Spleen (tissue), 11 donors: ENCODE results near the gene ZNF37A. TPM values are rescaled to one million over a fixed set of nuclear protein-coding genes. Genes with fewer than 3 reads are reported as not detected.
"Not testable (repeated sequence)": the region's sequence is repeated elsewhere in the genome, so short reads cannot be mapped to it uniquely, and the experiment has no call there.

Experiments
- DNase-seq: peaks from one replicate; pipeline ENCODE4 v3.0.0-alpha.2; 2020
- H3K27ac ChIP-seq, 8 donors: fragments of 200-600 bp; sonication (generic) in 7 of 8; 1 replicate in 4 of 8; 2 replicates in 4 of 8; pipeline versions ENCODE4 v1.5.0 to v1.8.0; 2016 to 2021; ENCODE audit warnings: inconsistent platforms in 4 of 8, mild to moderate bottlenecking in 4 of 8, moderate library complexity in 1 of 8
- H3K27me3 ChIP-seq, 7 donors: fragments of 200-600 bp; sonication (generic) in 6 of 7; replicated peaks in 1 of 7; 1 replicate in 4 of 7; 2 replicates in 3 of 7; pipeline versions ENCODE4 v1.5.0 to v1.8.0; 2016 to 2021; ENCODE audit warnings: inconsistent platforms in 3 of 7, mild to moderate bottlenecking in 1 of 7
- H3K36me3 ChIP-seq, 6 donors: fragments of 200-600 bp; sonication (generic) in 5 of 6; 1 replicate in 4 of 6; 2 replicates in 2 of 6; pipeline versions ENCODE4 v1.5.0 to v1.8.0; 2016 to 2021; ENCODE audit warnings: inconsistent platforms in 2 of 6
- H3K4me1 ChIP-seq, 6 donors: fragments of 200-600 bp; sonication (generic) in 5 of 6; 1 replicate in 3 of 6; 2 replicates in 3 of 6; pipeline versions ENCODE4 v1.5.0 to v1.8.0; 2016 to 2021; ENCODE audit warnings: inconsistent platforms in 3 of 6
- H3K4me3 ChIP-seq, 8 donors: fragments of 200-600 bp; sonication (generic) in 7 of 8; 1 replicate in 4 of 8; 2 replicates in 4 of 8; pipeline versions ENCODE4 v1.5.0 to v1.8.0; 2016 to 2021; ENCODE audit warnings: inconsistent platforms in 4 of 8, mild to moderate bottlenecking in 4 of 8, moderate library complexity in 2 of 8
- H3K9me3 ChIP-seq, 8 donors: fragments of 200-600 bp; sonication (generic) in 7 of 8; 1 replicate in 4 of 8; 2 replicates in 4 of 8; pipeline versions ENCODE4 v1.5.0 to v1.8.0; 2016 to 2021; ENCODE audit warnings: inconsistent platforms in 4 of 8
- CTCF ChIP-seq, 11 experiments: fragments of 200-600 bp in 7 of 11; fragments of 450-650 bp in 4 of 11; sonication (generic) in 4 of 11; IDR thresholded peaks in 8 of 11; conservative IDR thresholded peaks in 3 of 11; 1 replicate in 7 of 11; 2 replicates in 4 of 11; pipeline versions ENCODE4 v1.4.0 to v1.8.0; 2016 to 2021; ENCODE audit warnings: antibody characterized with exemption in 11 of 11, inconsistent platforms in 4 of 11, mild to moderate bottlenecking in 1 of 11
- POLR2A ChIP-seq, 3 donors: fragments of 450-650 bp; IDR thresholded peaks; one replicate each; pipeline ENCODE4 v1.5.1; 2017; ENCODE audit warnings: antibody characterized with exemption in 3 of 3, mild to moderate bottlenecking in 1 of 3
- POLR2AphosphoS5 ChIP-seq, 3 donors: sonication (generic); formaldehyde crosslinking; IDR thresholded peaks; one replicate each; pipeline ENCODE4 v1.5.1; 2017; ENCODE audit warnings: antibody characterized with exemption in 3 of 3
- WGBS, 5 donors: extraction: QIAGEN DNeasy Blood & Tissue Kit in 3 of 5; methylation state at CpG; one replicate each; pipeline versions ENCODE4 v1.1.5 to v1.1.7; 2013 to 2018; 5-methylcytosine and 5-hydroxymethylcytosine counted together
- intact Hi-C: fragments of 100-400 bp; cut with DNase I; formaldehyde crosslinking; loops from one replicate; pipeline ENCODE4 v1.15.0; 2023; ENCODE audit warnings: low total_unique reads
- polyA plus RNA-seq, 3 donors: library from polyadenylated mRNA; stranded (reverse); fragments of 200-250 nt; gene quantifications; one replicate each; pipeline ENCODE4 v1.2.1, GENCODE V29; 2013
- total RNA-seq, 7 donors: library from RNA; depleted of rRNA in 3 of 7; stranded (reverse); fragments of >200 nt in 3 of 7; fragmentation: NEBNext Ultra II Directional in 4 of 7; extraction: Animal tissue kit (Norgen Biotek cat#: 25700) in 4 of 7; gene quantifications; one replicate each; pipeline versions ENCODE4 v1.1.0 to v1.2.1, GENCODE V29; 2016 to 2021
- donor health status: healthy with polysubstance abuse.
- donor health status: DM: no; HTN: no; CAD: no; lungs with moderate emphysema.
- donor health status: DM: no; HTN: no; CAD: no.
- donor health status: Bipolar disorder and iron deficiency.
- donor health status: healthy.
- donor health status: DM: no; HTN: no; CAD: no.
- donor health status: DM: yes; HTN: yes; CAD: no.

ZNF37A gene
- total and polyA plus RNA-seq, 10 donors = 3.1 to 31.2 (median 19.9) TPM

GRCh38 chr10:38054361-38054797 lies 39.8 kb upstream of the ZNF37A start:
- H3K27ac ChIP-seq = no peak overlapping the region
- no peak for TF ChIP-seq POLR2AphosphoS5 (IDR thresholded peaks at IDR 0.05)
- TF ChIP-seq POLR2A (IDR thresholded peaks at IDR 0.05) = no peak
- TF ChIP-seq CTCF (IDR thresholded peaks at IDR 0.05 in 8 of 11, conservative IDR thresholded peaks at IDR 0.05 in 3 of 11) = no peak
- H3K9me3 ChIP-seq = peaks cover 19 to 97% (median 91%) of the 10 kb centered on the region in 8 donors
- no peaks in the 10 kb centered on the region for H3K4me1 ChIP-seq
- peaks cover 20 to 99% (median 70%) of the 10 kb centered on the region in 6 donors for H3K36me3 ChIP-seq
- H3K4me3 ChIP-seq = no peak overlapping the region
- no peaks in the 10 kb centered on the region for H3K27me3 ChIP-seq
- intact Hi-C loops = no loop called here
- DNase-seq = no peak

- intact Hi-C loops, DNase-seq, H3K27me3 ChIP-seq, H3K27ac ChIP-seq, H3K4me1 ChIP-seq: not testable (repeated sequence)
- Histone ChIP-seq H3K4me3 (peak overlapping the region in 1 of 8 donors; percentile 15), H3K36me3 (peaks cover 20 to 100% (median 77%) of the 10 kb centered on the region in 6 donors), H3K9me3 (peaks cover 19 to 98% (median 97%) of the 10 kb centered on the region in 8 donors)
- WGBS, 5 donors = 95 to 100% (median 97%) methylated on average over 5 of the region's 5 CpGs
Observed at GRCh38 chr10:38055274-38055894, 38.8 kb upstream of the ZNF37A start.

- H3K27me3 ChIP-seq, H3K27ac ChIP-seq, H3K4me3 ChIP-seq, H3K36me3 ChIP-seq, DNase-seq, intact Hi-C loops, H3K4me1 ChIP-seq: not testable (repeated sequence)
- 66 to 79% (median 71%) methylated on average over 1 of the region's 1 CpG for WGBS, 5 donors
- H3K9me3 ChIP-seq = peaks cover 0 to 27% (median 17%) of the 10 kb centered on the region in 8 donors
Observed at GRCh38 chr10:38069663-38070062, 24.5 kb upstream of the ZNF37A start.

GRCh38 chr10:38070501-38070900 lies 23.6 kb upstream of the ZNF37A start:
- no peak for DNase-seq
- 84 to 92% (median 91%) methylated on average over 8 of the region's 8 CpGs for WGBS, 5 donors
- intact Hi-C loops = no loop called here
- TF ChIP-seq POLR2A (IDR thresholded peaks at IDR 0.05) (no peak), CTCF (IDR thresholded peaks at IDR 0.05 in 8 of 11, conservative IDR thresholded peaks at IDR 0.05 in 3 of 11) (no peak), POLR2AphosphoS5 (IDR thresholded peaks at IDR 0.05) (no peak)
- H3K36me3 ChIP-seq = no peaks in the 10 kb centered on the region
- no peaks in the 10 kb centered on the region for H3K4me1 ChIP-seq
- H3K9me3 ChIP-seq = peaks cover 0 to 27% (median 8%) of the 10 kb centered on the region in 8 donors
- no peak overlapping the region for H3K4me3 ChIP-seq
- H3K27ac ChIP-seq = no peak overlapping the region
- no peaks in the 10 kb centered on the region for H3K27me3 ChIP-seq

- no peak overlapping the region for H3K4me3 ChIP-seq
- no peaks in the 10 kb centered on the region for H3K36me3 ChIP-seq
- DNase-seq = no peak
- H3K27me3 ChIP-seq = no peaks in the 10 kb centered on the region
- H3K27ac ChIP-seq = no peak overlapping the region
- TF ChIP-seq CTCF (IDR thresholded peaks at IDR 0.05 in 8 of 11, conservative IDR thresholded peaks at IDR 0.05 in 3 of 11) (no peak), POLR2A (IDR thresholded peaks at IDR 0.05) (no peak), POLR2AphosphoS5 (IDR thresholded peaks at IDR 0.05) (no peak)
- intact Hi-C loops = no loop called here
- H3K4me1 ChIP-seq = no peaks in the 10 kb centered on the region
- H3K9me3 ChIP-seq = peaks cover 6 to 29% (median 19%) of the 10 kb centered on the region in 8 donors
Observed at GRCh38 chr10:38072552-38072951, 21.6 kb upstream of the ZNF37A start.
